A549 treated with Hydrocortisone at 1 μM for 4 hours (cell line): Measurements from ENCODE around the gene ITPRID2. TPM values are rescaled to one million over a fixed set of nuclear protein-coding genes. Genes with fewer than 3 reads are reported as not detected.

Source experiments
- total RNA-seq: library from RNA; stranded (reverse); fragments of 200-300 nt; extraction: Qiagen RNA extraction; gene quantifications from 5 replicates; pipeline ENCODE4 v1.2.3, GENCODE V29; 2022

Gene ITPRID2
- total RNA-seq: 36.2 to 50.2 TPM (median 42.1 TPM) in 5 replicates

DNA sequence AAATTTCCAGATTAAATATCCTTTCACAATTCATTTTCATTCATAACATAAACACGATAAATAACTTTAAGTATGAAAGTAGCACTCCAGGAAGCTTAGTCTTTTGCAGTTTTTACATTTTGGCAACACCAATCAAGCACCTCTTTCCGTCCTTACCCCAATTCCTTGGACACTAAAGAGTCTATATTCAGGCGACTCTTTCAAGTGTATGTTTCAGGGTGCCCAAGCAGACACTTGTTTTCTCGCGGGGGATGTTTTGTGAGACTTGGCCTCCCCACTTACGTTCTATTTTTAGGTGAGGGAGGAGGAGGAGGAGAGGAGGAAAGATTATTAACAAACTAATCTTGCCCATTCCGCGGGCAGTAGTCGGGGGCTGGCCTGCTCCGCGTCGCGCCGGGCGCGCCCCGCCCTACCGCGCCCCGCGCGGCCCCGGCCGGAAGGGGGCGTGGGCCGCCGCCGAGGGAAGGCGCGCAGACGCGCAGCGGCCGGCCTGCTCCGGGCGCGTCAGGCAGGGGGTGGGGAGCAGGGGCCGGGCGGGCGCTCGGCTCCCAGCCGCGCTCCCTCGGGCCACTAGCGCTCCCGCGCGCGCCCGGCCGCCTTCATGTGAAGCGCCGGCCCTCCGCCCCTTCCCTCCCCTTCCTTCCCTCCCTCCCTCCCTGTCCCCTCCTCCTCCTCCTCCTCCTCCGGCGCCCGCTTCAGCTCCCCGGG lies at the start of gene ITPRID2:
Gene ITPRID2, plus strand, starts transcription at position 473 of the 708 bp plus-strand sequence. CDS start 337 bp downstream, outside the sequence.

Other genes starting within 250 kb of the ITPRID2 start
- gene CERKL, start 234.6 kb upstream of the ITPRID2 start, total RNA-seq: 0.13 to 0.32 TPM (median 0.24 TPM) in 5 replicates
- gene NEUROD1, start 211.2 kb upstream of the ITPRID2 start, total RNA-seq: not detected in 5 replicates
- gene PPP1R1C, start 94.1 kb downstream of the ITPRID2 start, total RNA-seq: 0.86 to 2.2 TPM (median 2.0 TPM) in 5 replicates